ENCODE results near the gene GJA3.
A peak's percentile ranks its signal among the peaks of the same experiment; 100 is the strongest.

Gene GJA3

GRCh38 chr13:20160306-20161274 lies at the start of gene GJA3:
Gene GJA3 (minus strand): TSS chr13:20161052. CDS start chr13:20143288, 17,764 bp downstream.
- no peak for DNase-seq

- no peak for DNase-seq
Measured at GRCh38 chr13:20209948-20210347, 49.1 kb upstream of the GJA3 start.

GRCh38 chr13:20206698-20207235 lies 45.9 kb upstream of the GJA3 start:
- no peak for DNase-seq

GRCh38 chr13:20206065-20206697 lies 45.3 kb upstream of the GJA3 start:
- DNase-seq = no peak

- no peak for DNase-seq
Measured at GRCh38 chr13:20198781-20199180, 37.9 kb upstream of the GJA3 start.

GRCh38 chr13:20197361-20197834 lies 36.5 kb upstream of the GJA3 start:
- DNase-seq = peak; percentile 25

- no peak for DNase-seq
Measured at GRCh38 chr13:20195801-20196200, 34.9 kb upstream of the GJA3 start.

GRCh38 chr13:20193907-20194631 lies 33.2 kb upstream of the GJA3 start:
- DNase-seq = no peak

- DNase-seq = no peak
Measured at GRCh38 chr13:20193162-20193906, 32.5 kb upstream of the GJA3 start.

GRCh38 chr13:20192836-20193161 lies 31.9 kb upstream of the GJA3 start, which contains the start of gene GJB2:
Gene GJB2 (minus strand): TSS chr13:20192938. CDS start chr13:20189581, 3,357 bp downstream.
- DNase-seq = no peak

GRCh38 chr13:20192158-20192835 lies 31.4 kb upstream of the GJA3 start:
- no peak for DNase-seq

- DNase-seq = no peak
Measured at GRCh38 chr13:20191311-20192157, 30.7 kb upstream of the GJA3 start.

GRCh38 chr13:20190481-20191310 lies 29.8 kb upstream of the GJA3 start:
- DNase-seq = no peak

- no peak for DNase-seq
Measured at GRCh38 chr13:20190076-20190475, 29.2 kb upstream of the GJA3 start.

GRCh38 chr13:20188667-20189553 lies 28.1 kb upstream of the GJA3 start:
- DNase-seq = no peak

GRCh38 chr13:20186771-20187170 lies 25.9 kb upstream of the GJA3 start:
- no peak for DNase-seq

GRCh38 chr13:20185366-20186056 lies 24.7 kb upstream of the GJA3 start:
- DNase-seq = no peak

GRCh38 chr13:20182231-20182846 lies 21.5 kb upstream of the GJA3 start:
- DNase-seq = peak; percentile 64
